GM13976 (cell line): Measurements from ENCODE around the gene PSTPIP1.

Experiments
- DNase-seq: peaks from one replicate; pipeline ENCODE4 v3.0.0; 2012; ENCODE audit warnings: low spot score
- CTCF ChIP-seq: IDR thresholded peaks from 2 replicates; pipeline ENCODE4 v1.5.1; 2012; ENCODE audit warnings: borderline replicate concordance, mild to moderate bottlenecking; ENCODE audit not compliant: insufficient read depth; ENCODE audit errors: extremely low read depth, missing control alignments, control extremely low read depth
- in situ Hi-C: fragments of 300-500 bp; cut with MboI; formaldehyde crosslinking; loops from one replicate; pipeline ENCODE4 v1.12.0; 2022; ENCODE audit warnings: low sequenced_read_pairs, mixed read lengths, inconsistent platforms; ENCODE audit not compliant: unreplicated experiment

Gene PSTPIP1

GRCh38 chr15:77017761-77018720 is 23.1 kb downstream of the PSTPIP1 start:
- no peak for TF ChIP-seq CTCF
- in situ Hi-C loops, result no loop called here
- no peak for DNase-seq

- in situ Hi-C loops, result no loop called here
These were observed 24.0 kb downstream of the PSTPIP1 start for GRCh38 chr15:77018796-77019505.

GRCh38 chr15:77019521-77020331 is 24.8 kb downstream of the PSTPIP1 start:
- no peak for DNase-seq
- no peak for TF ChIP-seq CTCF
- in situ Hi-C loops, result no loop called here

More at GRCh38 chr15:77018796-77019505, 24.0 kb downstream of the PSTPIP1 start:
- DNase-seq, result no peak
- no peak for TF ChIP-seq CTCF

GRCh38 chr15:77020348-77021087 is 25.6 kb downstream of the PSTPIP1 start:
- no peak for TF ChIP-seq CTCF
- DNase-seq, result no peak
- in situ Hi-C loops, result no loop called here

GRCh38 chr15:77021088-77021481 is 26.2 kb downstream of the PSTPIP1 start:
- in situ Hi-C loops, result no loop called here

More at GRCh38 chr15:77021088-77021481, 26.2 kb downstream of the PSTPIP1 start:
- TF ChIP-seq CTCF, result no peak
- no peak for DNase-seq
